ENCODE results near the gene CARS2. TPM values are rescaled to one million over a fixed set of nuclear protein-coding genes. Genes with fewer than 3 reads are reported as not detected.

Gene CARS2
- polyA plus RNA-seq, 1 donor (not counting 4 experiments of a cell fraction or from before 2014, with no cell fraction given): 90.0 TPM

DNA sequence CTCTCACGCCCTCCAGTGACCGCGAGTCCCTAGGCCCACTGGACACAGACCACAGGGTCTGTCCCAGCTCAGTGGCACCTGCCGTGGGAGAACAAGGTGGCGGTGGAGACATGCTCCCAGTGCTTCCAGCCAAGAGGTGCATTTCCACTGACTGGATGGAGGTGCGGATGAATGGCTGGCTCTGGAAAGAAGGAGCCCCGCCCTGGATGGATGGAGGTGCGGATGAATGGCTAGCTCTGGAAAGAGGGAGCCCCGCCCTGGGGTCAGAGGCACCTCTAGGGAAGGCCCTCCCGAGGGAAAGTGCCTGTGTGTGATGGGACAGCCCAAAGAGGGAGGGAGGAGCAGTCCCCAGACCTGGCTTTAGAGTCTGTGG, 58.6 kb downstream of the CARS2 start:
- peaks cover 5% of the 10 kb centered on the region for H4K20me1 ChIP-seq (ENCODE audit: control insufficient read depth, extremely low read depth, insufficient read depth, low read length)
- dilution Hi-C loops (cut with MboI; ENCODE audit: extremely low pct_ligation_motif_present, low sequenced_read_pairs): no loop called here
- TF ChIP-seq, protein P1, sequence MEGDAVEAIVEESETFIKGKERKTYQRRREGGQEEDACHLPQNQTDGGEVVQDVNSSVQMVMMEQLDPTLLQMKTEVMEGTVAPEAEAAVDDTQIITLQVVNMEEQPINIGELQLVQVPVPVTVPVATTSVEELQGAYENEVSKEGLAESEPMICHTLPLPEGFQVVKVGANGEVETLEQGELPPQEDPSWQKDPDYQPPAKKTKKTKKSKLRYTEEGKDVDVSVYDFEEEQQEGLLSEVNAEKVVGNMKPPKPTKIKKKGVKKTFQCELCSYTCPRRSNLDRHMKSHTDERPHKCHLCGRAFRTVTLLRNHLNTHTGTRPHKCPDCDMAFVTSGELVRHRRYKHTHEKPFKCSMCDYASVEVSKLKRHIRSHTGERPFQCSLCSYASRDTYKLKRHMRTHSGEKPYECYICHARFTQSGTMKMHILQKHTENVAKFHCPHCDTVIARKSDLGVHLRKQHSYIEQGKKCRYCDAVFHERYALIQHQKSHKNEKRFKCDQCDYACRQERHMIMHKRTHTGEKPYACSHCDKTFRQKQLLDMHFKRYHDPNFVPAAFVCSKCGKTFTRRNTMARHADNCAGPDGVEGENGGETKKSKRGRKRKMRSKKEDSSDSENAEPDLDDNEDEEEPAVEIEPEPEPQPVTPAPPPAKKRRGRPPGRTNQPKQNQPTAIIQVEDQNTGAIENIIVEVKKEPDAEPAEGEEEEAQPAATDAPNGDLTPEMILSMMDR (optimal IDR thresholded peaks at IDR 0.05 in 1 of 3, IDR thresholded peaks at IDR 0.05 in 1 of 3, conservative IDR thresholded peaks at IDR 0.05 in 1 of 3; ENCODE audit: extremely low read depth in 1 of 3, insufficient read depth in 2 of 3, low read length in 3 of 3): no peak
- no peak for TF ChIP-seq EZH2 (IDR thresholded peaks at IDR 0.05; ENCODE audit: low read length)
- no peaks in the 10 kb centered on the region for H3K79me2 ChIP-seq (ENCODE audit: control insufficient read depth, insufficient read depth, low read length)
- H3K9me3 ChIP-seq (ENCODE audit: control insufficient read depth, low read depth, low read length): no peaks in the 10 kb centered on the region
- peaks cover 24 to 37% of the 10 kb centered on the region in 2 experiments for H3K36me3 ChIP-seq (ENCODE audit: control insufficient read depth in 2 of 2, extremely low read depth in 1 of 2, insufficient read depth in 2 of 2, low read length in 2 of 2)
- DNase-seq (ENCODE audit: low read depth, low spot score) (no peak), FAIRE-seq (no peak)
- H3K4me3 ChIP-seq (ENCODE audit: control insufficient read depth in 2 of 3, extremely low read depth in 1 of 3, insufficient read depth in 2 of 3, low read depth in 1 of 3, low read length in 3 of 3): no peak overlapping the region
- no peak overlapping the region for H2AFZ ChIP-seq (ENCODE audit: control insufficient read depth, low read length)
- H3K4me1 ChIP-seq (ENCODE audit: control insufficient read depth, extremely low read depth, insufficient read depth, low read length): no peaks in the 10 kb centered on the region
- no peaks in the 10 kb centered on the region for H3K27me3 ChIP-seq (ENCODE audit: control insufficient read depth, extremely low read depth, insufficient read depth, low read length)
- no peak overlapping the region for H3K4me2 ChIP-seq (ENCODE audit: control insufficient read depth, extremely low read depth, insufficient read depth, low read depth, low read length)
- no peak overlapping the region for H3K9ac ChIP-seq (ENCODE audit: control insufficient read depth, extremely low read depth, insufficient read depth, low read length)
- H3K9me1 ChIP-seq (ENCODE audit: control insufficient read depth, extremely low read depth, insufficient read depth, low read length): no peaks in the 10 kb centered on the region
- no peak overlapping the region for H3K27ac ChIP-seq (ENCODE audit: control insufficient read depth, insufficient read depth, low read length)

DNA sequence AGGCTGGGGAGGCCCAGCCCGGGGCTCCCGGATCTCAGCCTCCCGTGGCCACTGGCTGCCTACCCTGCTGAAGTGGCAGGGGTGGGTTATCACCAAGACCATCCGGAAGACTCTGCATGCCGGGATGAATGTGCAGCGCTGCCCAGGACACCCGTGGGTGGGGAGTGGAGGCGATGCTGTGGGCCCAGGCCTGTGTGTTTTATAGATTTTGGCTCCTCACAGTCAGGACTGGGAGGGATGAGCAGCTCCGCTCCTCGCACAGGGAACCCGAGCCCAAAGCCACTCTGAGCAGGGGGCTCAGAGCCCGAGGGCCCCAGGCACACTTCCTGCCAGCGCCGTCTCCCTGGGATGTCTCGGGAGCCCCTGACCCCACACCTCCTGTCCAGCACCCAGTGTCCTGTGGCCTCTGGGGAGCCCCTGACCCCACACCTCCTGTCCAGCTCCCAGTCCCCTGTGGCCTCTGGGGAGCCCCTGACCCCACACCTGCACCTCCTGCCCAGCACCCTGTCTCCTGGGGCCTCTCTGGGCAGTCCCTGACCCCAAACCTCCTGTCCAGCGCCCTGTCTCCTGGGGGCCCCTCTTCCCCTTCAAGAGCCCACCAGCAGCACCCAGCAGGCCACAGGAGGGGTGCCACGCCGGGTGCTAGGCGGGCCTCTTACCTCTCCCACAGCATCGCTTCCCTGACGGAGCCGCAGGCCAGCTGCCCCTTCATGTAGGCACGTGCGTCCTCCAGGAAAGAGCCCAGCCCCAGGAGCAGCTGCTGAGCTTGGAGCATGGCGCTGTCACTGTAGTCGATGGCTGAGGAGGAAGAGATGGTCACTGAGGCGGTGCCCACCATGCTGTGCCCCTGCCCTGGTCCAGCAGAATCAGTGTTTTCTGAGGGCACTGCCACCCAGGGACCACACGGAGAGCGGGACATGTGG, 59.2 kb downstream of the CARS2 start:
- FAIRE-seq (no peak), DNase-seq (ENCODE audit: low read depth, low spot score) (no peak)
- H3K36me3 ChIP-seq (ENCODE audit: control insufficient read depth in 2 of 2, extremely low read depth in 1 of 2, insufficient read depth in 2 of 2, low read length in 2 of 2): peaks cover 22 to 38% of the 10 kb centered on the region in 2 experiments
- H3K4me3 ChIP-seq (ENCODE audit: control insufficient read depth in 2 of 3, extremely low read depth in 1 of 3, insufficient read depth in 2 of 3, low read depth in 1 of 3, low read length in 3 of 3): no peak overlapping the region
- TF ChIP-seq EZH2 (IDR thresholded peaks at IDR 0.05; ENCODE audit: low read length): no peak
- TF ChIP-seq, protein P1 (optimal IDR thresholded peaks at IDR 0.05 in 1 of 3, IDR thresholded peaks at IDR 0.05 in 1 of 3, conservative IDR thresholded peaks at IDR 0.05 in 1 of 3; ENCODE audit: extremely low read depth in 1 of 3, insufficient read depth in 2 of 3, low read length in 3 of 3): no peak
- no peaks in the 10 kb centered on the region for H3K4me1 ChIP-seq (ENCODE audit: control insufficient read depth, extremely low read depth, insufficient read depth, low read length)
- dilution Hi-C loops (cut with MboI; ENCODE audit: extremely low pct_ligation_motif_present, low sequenced_read_pairs): no loop called here
- no peaks in the 10 kb centered on the region for H3K79me2 ChIP-seq (ENCODE audit: control insufficient read depth, insufficient read depth, low read length)
- no peaks in the 10 kb centered on the region for H3K9me1 ChIP-seq (ENCODE audit: control insufficient read depth, extremely low read depth, insufficient read depth, low read length)
- H3K27ac ChIP-seq (ENCODE audit: control insufficient read depth, insufficient read depth, low read length): no peak overlapping the region
- H4K20me1 ChIP-seq (ENCODE audit: control insufficient read depth, extremely low read depth, insufficient read depth, low read length): peaks cover 5% of the 10 kb centered on the region
- H3K9me3 ChIP-seq (ENCODE audit: control insufficient read depth, low read depth, low read length): no peaks in the 10 kb centered on the region
- no peaks in the 10 kb centered on the region for H3K27me3 ChIP-seq (ENCODE audit: control insufficient read depth, extremely low read depth, insufficient read depth, low read length)
- H3K9ac ChIP-seq (ENCODE audit: control insufficient read depth, extremely low read depth, insufficient read depth, low read length): no peak overlapping the region
- H3K4me2 ChIP-seq (ENCODE audit: control insufficient read depth, extremely low read depth, insufficient read depth, low read depth, low read length): no peak overlapping the region
- no peak overlapping the region for H2AFZ ChIP-seq (ENCODE audit: control insufficient read depth, low read length)
